Fibroblast of peridontal ligament (primary cell): ENCODE measurements around the gene MIPEP.
"Not testable (repeated sequence)": the region's sequence is repeated elsewhere in the genome, so short reads cannot be mapped to it uniquely, and the experiment has no call there.

Source experiments
- DNase-seq: peaks from one replicate; pipeline ENCODE4 v3.0.0-alpha.2; 2010; ENCODE audit errors: extremely low read depth

Gene MIPEP

DNA sequence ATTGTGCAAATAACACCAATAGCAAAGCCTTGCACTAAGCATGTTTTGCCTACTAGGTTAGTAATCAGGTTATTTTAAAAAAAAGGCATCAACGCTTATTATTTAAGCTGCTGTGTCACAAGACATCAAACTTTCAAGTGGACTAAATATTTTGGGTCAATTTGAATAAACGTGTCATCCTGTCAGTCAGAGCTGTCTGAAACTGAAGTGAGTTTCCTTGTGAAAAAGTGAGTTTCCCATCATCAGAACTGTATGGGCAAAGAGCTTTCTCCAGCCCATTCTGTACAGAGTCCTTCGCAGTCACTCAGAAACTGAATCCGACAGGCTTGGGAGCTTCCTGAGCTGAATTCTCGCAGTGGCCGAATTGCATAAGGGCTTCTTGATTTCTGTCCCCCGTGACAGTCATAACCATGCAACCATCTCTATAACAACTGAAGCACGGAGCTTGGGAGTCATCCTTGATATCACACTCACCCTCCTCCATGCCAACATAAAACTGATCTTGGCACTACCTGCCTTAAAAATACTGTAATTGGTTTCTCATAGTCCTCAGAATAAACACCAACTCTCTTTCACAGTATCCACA is 139.8 kb downstream of the MIPEP start:
- no peak for DNase-seq

DNA sequence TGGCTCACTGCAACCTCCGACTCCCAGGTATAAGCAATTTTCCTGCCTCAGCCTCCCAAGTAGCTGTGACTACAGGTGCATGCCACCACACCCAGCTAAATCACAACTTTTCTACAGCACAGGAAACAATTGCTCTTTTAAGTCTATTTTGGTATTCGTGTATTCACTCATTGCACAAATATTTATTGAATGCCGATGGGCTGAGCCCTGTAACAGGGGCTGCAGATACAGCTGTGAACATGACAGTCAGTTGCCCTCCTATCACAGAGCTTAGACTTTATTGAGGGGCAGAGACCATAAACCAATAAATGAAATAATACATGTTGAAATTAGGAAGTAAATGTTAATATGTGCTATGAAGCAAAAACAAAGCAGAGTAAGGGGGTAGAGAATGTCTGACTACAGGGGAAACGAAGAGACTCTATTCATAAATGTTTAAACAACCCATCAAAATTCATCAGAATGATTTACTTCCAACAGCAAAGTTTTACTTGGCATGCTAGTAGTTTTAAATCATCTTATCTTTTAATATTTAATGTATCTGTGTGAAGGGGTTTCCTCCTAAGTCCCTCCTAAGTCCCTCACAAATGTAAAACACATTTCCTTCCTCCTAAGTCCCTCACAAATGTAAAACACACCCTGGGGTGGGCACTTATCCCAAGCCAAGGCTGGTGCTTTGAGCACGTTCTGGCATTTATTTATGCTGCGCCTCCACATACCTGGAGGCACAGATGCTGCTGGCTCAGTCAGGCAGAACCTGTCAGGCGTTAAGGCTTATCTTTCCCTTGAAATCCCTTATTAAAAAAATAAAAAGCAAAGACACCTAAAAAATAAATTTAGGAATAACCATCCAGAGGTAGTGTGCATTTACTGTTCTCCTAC is 140.8 kb downstream of the MIPEP start:
- no peak for DNase-seq

DNA sequence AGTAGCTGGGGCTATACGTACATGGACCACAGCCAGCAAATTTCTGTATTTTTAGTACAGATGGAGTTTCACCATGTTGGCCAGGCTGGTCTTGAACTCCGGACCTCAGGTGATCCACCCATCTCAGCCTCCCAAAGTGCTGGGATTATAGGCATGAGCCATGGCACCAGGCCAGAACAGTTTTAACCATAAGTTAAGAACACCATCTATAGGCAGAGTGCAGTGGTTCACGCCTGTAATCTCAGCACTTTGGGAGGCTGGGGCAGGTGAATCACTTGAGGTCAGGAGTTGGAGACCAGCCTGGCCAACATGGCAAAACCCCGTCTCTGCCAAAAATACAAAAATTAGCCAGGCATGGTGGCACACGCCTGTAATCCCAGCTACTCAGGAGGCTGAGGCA is 143.1 kb downstream of the MIPEP start:
- DNase-seq, result not testable (repeated sequence)

DNA sequence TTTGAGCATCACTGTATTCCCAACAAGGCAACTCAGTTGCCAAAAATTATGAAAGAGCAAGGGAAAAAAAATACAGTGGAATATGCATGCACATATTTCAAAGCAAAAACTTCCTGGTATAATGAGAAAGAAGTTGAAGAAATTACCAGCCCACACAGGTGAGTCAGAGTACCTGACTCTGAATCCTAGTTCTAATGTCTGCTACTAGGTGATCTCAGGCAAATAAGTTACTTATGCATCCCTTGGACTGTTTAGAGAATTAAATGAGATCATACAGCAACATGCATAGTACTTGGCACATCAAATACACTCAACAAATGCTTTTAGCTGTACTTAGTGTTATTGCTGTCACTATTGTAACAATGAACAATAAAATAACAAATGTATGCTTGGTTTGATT is 144.9 kb downstream of the MIPEP start:
- no peak for DNase-seq

DNA sequence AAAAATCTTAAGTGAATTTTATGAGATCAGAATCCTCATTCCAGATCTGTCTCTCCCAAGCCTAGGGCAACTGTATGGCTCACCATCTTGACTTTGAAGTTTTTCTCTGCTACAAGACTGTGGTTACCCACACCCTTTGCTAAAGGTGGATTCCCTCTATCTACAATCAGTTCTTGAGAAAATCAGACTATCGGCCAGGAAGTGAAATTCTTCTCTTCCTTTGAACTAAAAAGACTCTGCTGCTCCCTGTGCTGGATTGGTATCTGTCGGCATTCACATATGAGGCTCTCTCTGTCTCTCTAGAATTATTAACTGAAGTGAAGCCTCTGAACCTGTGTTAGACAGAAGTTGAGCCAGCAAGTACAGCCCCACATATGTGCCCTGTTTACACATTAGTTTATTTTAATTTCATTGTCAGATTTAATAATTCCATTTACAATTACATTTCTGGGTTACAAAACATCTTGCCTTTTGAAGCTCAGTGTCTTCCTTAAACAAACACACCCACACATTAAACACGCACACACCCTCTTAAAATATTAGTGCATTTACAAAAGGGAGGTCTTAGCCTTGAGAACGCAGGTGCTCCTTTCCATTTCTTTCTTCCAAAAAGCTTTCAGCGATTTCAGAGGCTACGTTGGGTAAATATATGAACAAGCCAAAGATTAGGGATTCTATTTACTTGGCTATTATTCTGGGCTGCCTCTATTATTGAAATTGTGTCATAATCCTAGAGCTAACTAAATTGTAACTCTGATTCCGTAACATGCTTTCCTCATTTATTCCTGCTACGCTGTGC is 145.7 kb downstream of the MIPEP start:
- no peak for DNase-seq

DNA sequence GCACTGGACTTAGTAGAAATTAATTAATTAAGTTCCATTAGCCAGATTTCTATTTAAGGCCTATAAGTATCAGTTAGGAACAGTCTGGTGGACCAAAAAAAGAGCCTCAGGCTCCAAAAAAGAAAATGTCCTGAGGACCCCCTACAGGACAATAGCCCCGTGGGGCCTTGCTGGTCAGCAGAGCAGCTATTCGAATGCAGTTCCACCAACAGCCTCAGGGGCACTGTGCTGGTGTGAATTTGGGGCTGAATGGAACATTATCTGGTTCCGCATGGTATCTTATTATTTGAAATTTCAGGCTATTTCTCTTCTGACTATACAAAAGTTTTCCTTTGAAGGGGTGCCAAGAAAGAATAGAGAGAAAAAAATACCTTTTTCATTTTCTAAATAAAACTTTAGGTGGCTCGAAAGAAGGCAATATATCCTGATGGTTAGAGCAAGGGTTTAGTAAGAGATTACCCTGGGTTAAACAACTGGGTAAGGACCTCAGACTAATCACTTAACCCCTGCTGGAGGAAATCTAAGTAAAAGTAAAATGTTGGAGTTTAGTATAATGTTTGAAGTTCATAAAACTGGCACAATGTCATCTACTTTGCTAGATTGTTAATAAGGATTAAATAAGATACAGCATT is 147.2 kb downstream of the MIPEP start:
- DNase-seq, result no peak

DNA sequence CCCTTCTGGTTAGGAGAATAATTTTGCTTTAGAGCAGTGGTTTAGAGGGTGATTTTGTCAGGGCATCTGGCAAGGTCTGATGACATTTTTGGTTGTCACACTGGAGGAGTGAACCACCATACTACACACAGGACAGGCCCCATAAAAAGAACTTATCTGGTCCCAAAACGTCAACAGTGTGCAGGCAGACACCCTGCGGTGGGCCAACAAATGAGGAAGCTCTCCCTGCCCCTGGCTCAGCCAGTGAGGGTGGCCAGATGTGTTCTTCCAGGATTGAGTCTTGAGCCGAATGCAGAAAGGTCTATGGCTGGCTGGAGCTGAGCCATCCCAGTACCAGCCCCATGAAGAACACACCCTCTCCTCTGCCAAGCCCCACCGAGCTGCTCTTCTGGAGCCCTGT is 149.2 kb downstream of the MIPEP start:
- no peak for DNase-seq

DNA sequence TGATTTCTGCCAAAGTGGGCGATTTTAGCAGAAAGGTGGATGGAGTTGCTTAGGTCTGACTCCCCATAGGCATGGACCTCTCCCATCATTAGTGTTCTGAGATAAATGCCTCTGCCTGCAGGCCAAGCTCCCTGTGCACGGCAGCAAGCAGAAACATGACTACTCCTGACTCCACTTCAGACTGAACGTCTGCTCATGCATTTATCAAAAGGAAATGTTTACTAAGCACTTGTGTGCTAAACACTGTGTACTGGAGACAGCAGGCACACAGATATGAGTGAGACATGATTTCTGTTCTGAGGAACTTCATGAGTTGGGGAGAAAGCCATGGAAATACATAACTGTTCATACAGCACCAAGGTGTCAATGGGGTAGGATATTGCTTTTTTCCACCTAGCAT is 149.6 kb downstream of the MIPEP start:
- DNase-seq, result no peak

DNA sequence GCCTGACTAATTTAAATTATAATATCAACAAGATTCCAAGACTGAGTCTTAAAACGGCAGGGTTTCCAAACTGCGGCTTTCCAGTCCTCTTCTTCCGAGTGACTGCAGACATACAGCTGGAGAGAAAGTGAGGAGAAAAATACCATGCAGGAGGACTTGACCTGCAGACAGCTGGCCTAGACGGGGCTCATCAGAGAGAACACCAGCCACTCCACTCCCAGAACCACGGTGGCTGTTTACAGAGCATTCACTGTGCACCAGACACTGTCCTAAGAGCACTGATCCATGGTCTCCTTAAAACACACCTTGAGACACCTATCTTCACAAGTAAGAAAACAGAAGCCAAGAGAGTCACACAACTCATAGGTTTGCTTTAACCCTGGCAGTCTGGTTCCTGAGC is 152.7 kb downstream of the MIPEP start:
- no peak for DNase-seq

DNA sequence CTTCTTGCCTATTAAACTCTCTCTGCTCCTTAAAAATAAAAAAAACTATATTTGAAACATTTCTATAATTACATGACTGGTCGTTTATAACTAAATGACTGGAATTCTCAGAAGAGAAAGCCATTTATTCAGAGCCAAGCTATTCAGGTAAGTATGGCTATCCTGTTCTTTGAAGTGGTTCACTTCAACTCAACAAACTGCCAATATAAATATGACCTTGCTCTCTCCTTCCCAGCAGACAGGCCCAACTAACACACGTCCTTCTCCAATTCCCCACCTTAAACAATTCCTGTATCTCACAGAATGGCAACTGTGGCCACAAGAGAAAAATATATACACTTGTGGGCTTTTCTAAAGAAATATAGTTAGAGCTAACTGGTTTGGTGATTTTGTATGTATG is 153.9 kb downstream of the MIPEP start:
- DNase-seq, result no peak

DNA sequence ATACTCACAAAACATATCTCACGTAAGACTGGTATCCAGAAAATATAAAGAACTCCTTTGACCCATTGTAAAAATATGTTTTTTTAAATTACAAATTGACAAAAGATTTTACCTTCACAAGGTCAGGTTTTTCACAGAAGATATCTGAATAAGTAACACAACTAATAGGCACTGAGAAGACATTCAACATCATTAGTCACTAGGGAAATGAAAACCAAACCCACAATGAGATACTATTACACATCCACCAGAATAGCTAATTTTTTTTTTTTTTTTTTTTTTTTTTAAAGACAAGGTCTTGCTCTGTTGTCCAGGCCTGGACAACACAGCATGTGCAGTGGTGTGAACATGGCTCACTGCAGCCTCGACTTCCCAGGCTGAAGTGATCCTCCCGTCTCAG is 157.5 kb downstream of the MIPEP start:
- no peak for DNase-seq

DNA sequence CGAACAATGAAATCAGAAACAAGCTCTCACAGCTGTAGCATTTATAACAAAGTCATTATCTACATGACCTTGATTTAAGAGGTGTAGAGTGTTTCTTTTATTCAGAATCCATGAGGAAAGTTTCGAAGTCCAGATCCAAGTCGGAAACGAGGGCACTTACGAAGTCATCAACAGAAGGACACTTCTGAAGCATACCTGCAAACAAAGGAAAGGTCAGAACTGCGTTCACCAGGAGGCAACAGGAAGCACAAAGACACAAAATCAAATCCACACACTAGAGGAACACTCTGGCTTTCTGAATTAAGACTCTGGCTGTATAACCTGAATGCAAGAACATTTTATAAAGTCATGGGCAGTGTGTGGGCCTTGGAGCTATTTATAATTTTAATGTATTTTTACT is 158.9 kb downstream of the MIPEP start:
- no peak for DNase-seq

DNA sequence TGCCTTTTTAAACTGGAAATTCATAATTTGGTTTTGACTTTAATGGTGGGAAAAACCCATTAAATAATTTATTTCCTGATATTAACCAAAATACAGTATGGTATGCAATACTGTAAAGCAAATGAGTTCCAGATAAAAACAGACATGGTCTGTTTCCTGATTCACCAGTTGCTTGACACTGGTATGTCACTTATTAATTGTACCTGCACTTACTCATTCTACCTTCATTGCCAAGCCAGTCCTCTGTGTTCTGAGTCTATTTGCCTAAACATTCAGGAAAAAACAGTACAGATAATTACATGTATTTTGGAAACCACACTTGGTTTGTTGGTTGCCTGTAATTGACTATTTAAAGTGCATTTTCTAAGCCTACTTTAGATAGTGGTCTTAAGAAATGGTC is 159.7 kb downstream of the MIPEP start:
- no peak for DNase-seq

DNA sequence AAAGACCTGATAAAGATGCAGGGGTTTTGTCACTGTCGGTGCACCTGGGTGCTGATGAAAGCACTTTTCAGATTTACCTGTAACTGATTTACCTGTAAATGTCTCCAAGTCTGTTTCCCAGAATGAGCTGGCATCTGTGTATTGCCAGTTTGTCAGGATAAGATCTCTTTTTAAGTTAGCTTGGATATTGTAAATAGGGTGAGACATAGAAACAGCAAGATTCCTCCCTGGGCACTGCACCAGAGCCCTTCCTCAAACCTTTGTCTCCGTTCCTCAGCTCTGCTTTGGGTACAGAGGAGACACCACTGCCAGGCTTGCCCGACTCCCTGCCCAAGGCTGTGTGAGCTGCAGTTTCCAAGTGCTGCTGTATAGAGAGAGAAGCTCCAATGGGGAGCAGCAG is 160.4 kb downstream of the MIPEP start:
- no peak for DNase-seq

DNA sequence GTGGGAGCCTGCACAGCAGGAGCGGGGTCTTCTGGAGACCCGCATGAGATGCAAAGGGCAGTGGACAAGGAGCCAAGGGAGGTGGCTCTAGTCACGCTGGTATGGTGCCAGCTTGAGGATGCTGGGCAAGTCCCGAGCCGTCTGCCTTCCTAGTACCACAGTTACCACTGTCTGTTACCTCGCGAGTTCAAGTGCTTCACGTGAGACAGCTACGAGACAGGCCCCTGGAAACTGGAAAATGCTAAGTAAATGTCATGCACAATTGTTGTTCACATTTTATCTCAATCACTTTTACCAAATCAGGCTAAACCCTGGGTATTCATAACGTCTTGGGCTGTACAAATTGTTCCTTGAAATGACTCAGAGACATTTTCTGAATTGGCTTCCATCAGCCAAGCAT is 163.3 kb downstream of the MIPEP start:
- no peak for DNase-seq

DNA sequence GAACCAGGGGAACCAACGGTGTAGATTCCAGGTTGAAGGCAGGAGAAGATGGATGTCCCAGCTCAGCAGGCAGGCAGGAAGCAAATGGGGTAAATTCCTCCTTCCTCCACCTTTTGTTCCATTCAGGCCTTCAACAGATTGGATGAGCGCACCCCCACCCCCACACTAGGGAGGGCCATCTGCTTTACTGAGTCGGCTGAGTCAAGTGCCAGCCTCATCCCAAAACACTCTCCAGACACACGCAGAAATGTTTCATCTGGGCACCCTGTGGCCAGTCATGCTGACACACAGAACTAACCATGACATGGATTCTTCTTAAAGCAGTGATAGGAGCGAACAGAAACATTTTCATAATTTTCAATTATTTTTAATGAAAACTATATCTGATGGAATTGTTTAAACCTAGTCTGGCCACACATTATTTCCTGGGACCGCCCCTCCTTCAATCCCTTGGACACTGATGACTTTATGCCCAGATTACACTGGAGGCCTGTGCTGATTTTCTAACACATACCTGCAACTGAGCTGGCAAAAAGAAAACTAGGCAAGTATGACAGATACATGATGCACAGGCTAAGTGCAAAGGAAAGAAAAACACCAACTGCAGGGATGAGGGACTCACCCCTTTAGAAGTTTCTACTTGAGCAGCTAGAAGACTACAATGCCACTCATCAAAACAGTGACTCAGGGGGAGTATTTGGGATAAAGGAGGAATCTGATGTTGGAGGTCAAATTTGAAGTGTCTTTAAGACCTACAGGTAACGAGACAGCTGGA is 164.8 kb downstream of the MIPEP start:
- no peak for DNase-seq

DNA sequence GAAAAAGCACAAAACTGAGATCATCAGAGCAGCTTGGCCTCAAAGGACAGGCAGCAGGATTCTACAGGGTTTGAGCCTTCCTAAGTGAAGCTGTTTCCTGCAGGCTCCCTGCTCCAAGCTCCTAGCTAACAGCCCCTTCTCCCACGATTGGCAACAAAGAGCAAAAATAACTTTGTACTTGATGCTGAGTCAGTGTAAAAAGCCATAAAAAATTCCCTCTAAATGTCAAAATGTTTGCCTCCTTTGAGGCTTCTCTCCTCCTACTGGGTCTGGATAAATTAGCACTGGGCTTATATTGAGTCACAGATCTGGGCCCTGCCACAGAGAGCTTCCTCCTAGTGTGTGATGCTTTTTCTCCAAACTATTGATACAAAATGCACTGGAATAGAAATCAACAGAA is 165.7 kb downstream of the MIPEP start:
- DNase-seq, result peak; percentile 82

DNA sequence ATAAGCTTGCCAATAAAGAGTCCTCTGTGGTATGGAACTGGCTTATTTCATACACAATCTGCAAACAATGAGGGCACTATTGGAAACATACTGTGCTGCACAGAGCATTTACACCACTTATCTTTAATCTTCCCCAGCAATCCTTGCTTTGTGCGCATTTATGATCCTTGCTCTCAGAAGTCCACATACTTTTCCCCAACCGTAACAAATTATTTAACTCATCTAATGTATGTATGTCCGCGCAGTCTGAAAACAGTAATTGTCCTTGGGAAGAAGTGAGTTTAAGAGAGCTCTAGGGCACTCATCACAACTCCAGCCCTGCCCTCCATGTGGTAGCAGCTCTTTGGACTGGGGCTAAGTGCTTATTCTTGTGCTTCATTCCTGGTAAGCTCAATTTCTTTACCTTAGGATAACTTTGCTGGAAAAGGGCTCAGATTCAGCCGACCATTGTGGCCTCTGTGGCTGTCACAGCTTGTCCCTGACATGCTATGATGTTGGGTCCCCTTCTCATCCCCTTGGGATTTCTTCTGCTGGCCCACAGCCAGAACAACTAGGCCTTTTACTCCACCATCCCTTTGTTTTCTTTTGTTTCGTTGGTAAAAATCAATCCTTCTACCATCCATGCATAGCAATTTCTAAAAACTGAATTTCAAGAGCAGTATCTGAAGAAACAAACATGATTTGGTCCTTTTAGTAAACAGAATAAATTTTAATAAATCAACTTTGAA is 166.3 kb downstream of the MIPEP start:
- DNase-seq, result no peak

DNA sequence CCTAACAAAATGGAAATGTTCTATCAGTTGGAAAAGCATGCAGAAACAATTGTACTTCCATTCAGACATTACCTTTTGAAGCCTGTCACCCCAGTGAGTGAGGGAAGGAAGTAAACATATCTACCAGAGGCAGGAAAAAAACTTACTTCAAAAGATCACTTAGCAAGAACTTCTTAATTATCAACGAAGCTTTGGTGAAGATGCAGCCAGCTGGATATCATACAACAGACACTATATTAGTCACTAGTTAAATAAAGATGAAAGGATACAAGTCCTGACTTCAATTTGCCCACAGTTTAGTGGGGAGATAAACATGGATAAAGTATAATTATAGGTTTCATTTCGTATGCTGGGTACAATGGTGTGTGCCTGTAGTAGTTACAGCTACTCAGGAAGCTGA is 170.2 kb downstream of the MIPEP start:
- no peak for DNase-seq

DNA sequence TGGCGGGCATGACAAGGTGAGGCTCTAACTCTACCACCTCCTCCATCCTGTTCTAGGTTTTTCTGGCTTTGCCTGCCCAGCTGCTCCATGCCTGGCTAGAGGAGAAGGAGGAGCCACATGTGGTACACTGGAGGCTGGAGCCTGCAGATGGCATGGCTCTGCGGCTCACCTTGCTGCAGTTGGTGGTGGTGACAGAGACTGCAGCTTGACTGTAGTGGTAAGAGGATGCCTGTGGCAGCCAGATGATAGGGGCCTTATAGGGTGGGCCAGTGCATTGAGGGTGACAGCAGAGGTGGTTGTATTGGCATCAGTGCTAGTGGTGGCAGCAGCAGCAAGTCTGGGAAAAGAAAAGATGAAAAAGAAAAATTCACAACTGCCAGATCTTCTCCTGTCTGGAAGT is 172.8 kb downstream of the MIPEP start:
- DNase-seq, result no peak

DNA sequence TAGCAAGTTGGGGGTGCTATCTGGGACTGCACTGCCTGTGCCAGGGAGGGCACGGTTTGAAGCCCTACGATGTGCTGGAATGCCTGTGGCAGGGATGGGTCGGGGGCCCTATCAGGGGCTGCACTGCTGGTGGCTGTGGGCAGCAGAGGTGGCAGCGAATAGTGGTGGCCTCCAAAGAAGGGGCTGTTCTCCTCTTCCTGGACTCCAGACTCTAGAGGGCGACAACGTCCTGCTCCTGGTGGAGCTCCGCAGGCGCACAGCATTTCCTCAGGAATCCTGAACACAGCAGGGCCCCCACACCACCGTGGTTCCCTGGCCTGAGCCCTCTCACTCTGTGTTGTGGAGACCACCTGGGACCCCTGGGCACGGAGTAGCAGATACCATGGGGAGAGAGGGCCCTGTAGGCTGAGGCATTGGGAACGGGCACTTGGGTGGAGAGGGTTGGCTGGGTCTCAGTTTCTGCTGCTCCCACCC is 173.4 kb downstream of the MIPEP start:
- no peak for DNase-seq
